ENCODE data around the gene ZNF17.

DNA sequence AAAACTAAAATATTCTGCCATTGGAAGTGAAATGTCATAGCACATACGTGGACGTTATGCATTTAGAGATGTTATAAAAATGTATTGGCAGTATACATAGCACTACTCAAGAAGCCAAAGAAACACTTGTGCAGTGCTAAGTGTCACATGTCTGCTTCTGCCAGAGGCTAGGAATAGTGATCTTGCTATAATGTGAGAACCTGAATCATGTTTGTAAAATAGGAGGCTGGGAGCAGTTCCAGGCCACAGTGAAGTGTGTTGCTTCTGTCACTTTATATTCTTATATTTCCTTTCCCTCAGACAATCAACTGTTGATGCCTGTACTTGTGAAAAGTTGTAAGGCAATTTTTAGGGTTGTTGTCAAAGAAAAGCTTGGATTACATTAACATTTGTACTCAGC lies 44.2 kb upstream of the ZNF17 start:
- TF ChIP-seq POLR2A (IDR thresholded peaks at IDR 0.05): no peak
- TF ChIP-seq, protein P1, sequence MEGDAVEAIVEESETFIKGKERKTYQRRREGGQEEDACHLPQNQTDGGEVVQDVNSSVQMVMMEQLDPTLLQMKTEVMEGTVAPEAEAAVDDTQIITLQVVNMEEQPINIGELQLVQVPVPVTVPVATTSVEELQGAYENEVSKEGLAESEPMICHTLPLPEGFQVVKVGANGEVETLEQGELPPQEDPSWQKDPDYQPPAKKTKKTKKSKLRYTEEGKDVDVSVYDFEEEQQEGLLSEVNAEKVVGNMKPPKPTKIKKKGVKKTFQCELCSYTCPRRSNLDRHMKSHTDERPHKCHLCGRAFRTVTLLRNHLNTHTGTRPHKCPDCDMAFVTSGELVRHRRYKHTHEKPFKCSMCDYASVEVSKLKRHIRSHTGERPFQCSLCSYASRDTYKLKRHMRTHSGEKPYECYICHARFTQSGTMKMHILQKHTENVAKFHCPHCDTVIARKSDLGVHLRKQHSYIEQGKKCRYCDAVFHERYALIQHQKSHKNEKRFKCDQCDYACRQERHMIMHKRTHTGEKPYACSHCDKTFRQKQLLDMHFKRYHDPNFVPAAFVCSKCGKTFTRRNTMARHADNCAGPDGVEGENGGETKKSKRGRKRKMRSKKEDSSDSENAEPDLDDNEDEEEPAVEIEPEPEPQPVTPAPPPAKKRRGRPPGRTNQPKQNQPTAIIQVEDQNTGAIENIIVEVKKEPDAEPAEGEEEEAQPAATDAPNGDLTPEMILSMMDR (IDR thresholded peaks at IDR 0.05): no peak
